ENCODE data around the gene CDH23. TPM values are rescaled to one million over a fixed set of nuclear protein-coding genes. Genes with fewer than 3 reads are reported as not detected.

CDH23 gene
- total and polyA plus RNA-seq, 2 of the 8 experiments (the other 6 are each of a cell fraction or from before 2014, with no cell fraction given) = 1.9 to 4.9 TPM

- H3K23ac ChIP-seq (ENCODE audit: insufficient read length) = no peak overlapping the region
- no peak overlapping the region for H3K4ac ChIP-seq (replicated peaks; ENCODE audit: insufficient read length, low read depth, low read length)
- no peaks in the 10 kb centered on the region for H3K79me2 ChIP-seq (ENCODE audit: control insufficient read depth in 1 of 2, insufficient read depth in 2 of 2, low read length in 2 of 2)
- TF ChIP-seq POU5F1 (IDR thresholded peaks at IDR 0.05; ENCODE audit: low read depth, low read length) = no peak
- no peak for TF ChIP-seq TAF7 (optimal IDR thresholded peaks at IDR 0.05; ENCODE audit: borderline replicate concordance, low read depth, low read length)
- H4K20me1 ChIP-seq (replicated peaks in 1 of 2; ENCODE audit: control insufficient read depth in 1 of 2, insufficient read depth in 2 of 2, low read length in 2 of 2) = no peaks in the 10 kb centered on the region
- H2BK12ac ChIP-seq (ENCODE audit: low read depth, low read length) = no peak overlapping the region
- no peak overlapping the region for H4K8ac ChIP-seq (ENCODE audit: extremely low read depth, insufficient read depth, low read length)
- H3K14ac ChIP-seq (ENCODE audit: insufficient read length) = no peak overlapping the region
- 90% methylated on average over 5 of the region's 5 CpGs; no CpG with 5 or more reads in 1 of the 2 experiments for WGBS, 2 experiments (ENCODE audit: extremely low coverage in 1 of 2, insufficient coverage in 1 of 2, insufficient read length in 1 of 2, insufficient replicate concordance in 2 of 2, low coverage in 1 of 2, low lambda C conversion rate in 2 of 2, missing lambda C conversion rate in 1 of 2)
- no peaks in the 10 kb centered on the region for H3K9me3 ChIP-seq (ENCODE audit: insufficient read depth in 2 of 2, low read depth in 1 of 2, low read length in 1 of 2)
- H2BK15ac ChIP-seq (ENCODE audit: low read length) = no peak overlapping the region
- no peak overlapping the region for H3K27ac ChIP-seq (ENCODE audit: low read depth, low read length)
- no peaks in the 10 kb centered on the region for H3K4me1 ChIP-seq (replicated peaks in 1 of 4; ENCODE audit: control insufficient read depth in 3 of 4, insufficient read depth in 4 of 4, low read length in 3 of 4)
- DNase-seq (ENCODE audit: low read depth in 1 of 2, low spot score in 2 of 2) = no peak
- H2BK20ac ChIP-seq (ENCODE audit: low read length) = no peak overlapping the region
- H3K79me1 ChIP-seq (ENCODE audit: low read depth, low read length) = no peaks in the 10 kb centered on the region
- H3K23me2 ChIP-seq (ENCODE audit: low read depth, low read length) = no peaks in the 10 kb centered on the region
- no peak overlapping the region for H3K9ac ChIP-seq (replicated peaks in 1 of 4; ENCODE audit: extremely low read depth in 1 of 4, low read depth in 3 of 4, low read length in 3 of 4)
- no peak overlapping the region for H2AK5ac ChIP-seq (ENCODE audit: low read depth, low read length)
- ChIA-PET CTCF (ENCODE audit: partially characterized antibody) (interaction anchor here (0.9 to 16.0 kb wide), 7 partner anchors 17 to 270 kb away, joined by 3 to 161 read pairs (median 4); no protein-coding TSS in a partner anchor), POLR2A (ENCODE audit: partially characterized antibody) (no interaction called here)
- no peak overlapping the region for H3K56ac ChIP-seq (replicated peaks; ENCODE audit: insufficient read length, low read depth, low read length)
- no peak overlapping the region for H3K18ac ChIP-seq (ENCODE audit: extremely low read depth, low read length)
- no peak for FAIRE-seq
- H4K91ac ChIP-seq (replicated peaks; ENCODE audit: insufficient read length, low read length) = no peak overlapping the region
- H3K36me3 ChIP-seq (ENCODE audit: control insufficient read depth in 2 of 4, insufficient read depth in 4 of 4, low read length in 3 of 4) = no peaks in the 10 kb centered on the region
- no peak overlapping the region for H2AFZ ChIP-seq (ENCODE audit: low read length)
- no peak overlapping the region for H3K4me2 ChIP-seq (ENCODE audit: insufficient read depth in 1 of 2, low read depth in 2 of 2, low read length in 2 of 2)
- no peak overlapping the region for H2BK120ac ChIP-seq (replicated peaks; ENCODE audit: low read depth, low read length)
- H3K4me3 ChIP-seq (ENCODE audit: extremely low read depth in 1 of 4, insufficient read depth in 2 of 4, low read depth in 3 of 4, low read length in 4 of 4) = no peak overlapping the region
- H2BK5ac ChIP-seq (ENCODE audit: low read depth, low read length) = no peak overlapping the region
- H3K27me3 ChIP-seq (replicated peaks in 1 of 4; ENCODE audit: control insufficient read depth in 3 of 4, extremely low read depth in 1 of 4, insufficient read depth in 3 of 4, low read length in 3 of 4) = no peaks in the 10 kb centered on the region
- H4K5ac ChIP-seq (ENCODE audit: insufficient read length, low read depth, low read length) = no peak overlapping the region
Observed at GRCh38 chr10:71584461-71584860, 187.7 kb downstream of the CDH23 start.
